Liver (tissue), 9 donors: ENCODE measurements around the gene PNMA8C. TPM values are rescaled to one million over a fixed set of nuclear protein-coding genes. Genes with fewer than 3 reads are reported as not detected.

Source experiments
- DNase-seq: peaks from one replicate; pipeline ENCODE4 v3.0.0-alpha.2; 2017; ENCODE audit warnings: low spot score
- H3K27ac ChIP-seq, 2 donors: one replicate each; pipeline ENCODE4 v1.7.0; 2013; ENCODE audit warnings: inconsistent platforms in 2 of 2, low read length in 2 of 2, control low read depth in 1 of 2, low read depth in 1 of 2, mild to moderate bottlenecking in 1 of 2
- H3K27me3 ChIP-seq, 4 donors: one replicate each; pipeline versions ENCODE4 v1.6.1 to v1.7.0; 2013; ENCODE audit warnings: low read length in 3 of 4, inconsistent platforms in 1 of 4, mild to moderate bottlenecking in 1 of 4, moderate library complexity in 1 of 4; ENCODE audit not compliant: control insufficient read depth in 4 of 4, insufficient read depth in 4 of 4
- H3K36me3 ChIP-seq, 4 donors: one replicate each; pipeline versions ENCODE4 v1.6.1 to v1.7.0; 2013; ENCODE audit warnings: low read length in 3 of 4, mild to moderate bottlenecking in 3 of 4, low read depth in 1 of 4, moderate library complexity in 1 of 4; ENCODE audit not compliant: control insufficient read depth in 4 of 4, insufficient read depth in 3 of 4
- H3K4me1 ChIP-seq, 4 donors: one replicate each; pipeline versions ENCODE4 v1.6.1 to v1.7.0; 2013; ENCODE audit warnings: low read length in 3 of 4, mild to moderate bottlenecking in 3 of 4, moderate library complexity in 1 of 4; ENCODE audit not compliant: control insufficient read depth in 4 of 4, insufficient read depth in 4 of 4
- H3K4me3 ChIP-seq, 3 donors: one replicate each; pipeline versions ENCODE4 v1.6.1 to v1.7.0; 2013; ENCODE audit warnings: low read length in 3 of 3, control low read depth in 1 of 3, low read depth in 1 of 3, mild to moderate bottlenecking in 1 of 3
- H3K9ac ChIP-seq, 2 donors: one replicate each; pipeline ENCODE4 v1.7.0; 2013; ENCODE audit warnings: low read length in 2 of 2, mild to moderate bottlenecking in 2 of 2, moderate library complexity in 2 of 2, control low read depth in 1 of 2, low read depth in 1 of 2
- H3K9me3 ChIP-seq, 4 donors: one replicate each; pipeline versions ENCODE4 v1.6.1 to v1.7.0; 2013; ENCODE audit warnings: low read length in 3 of 4; ENCODE audit not compliant: control insufficient read depth in 4 of 4
- EGR1 ChIP-seq, 2 donors: IDR thresholded peaks; 2 replicates each; pipeline ENCODE4 v1.6.1; 2016 to 2018; ENCODE audit warnings: antibody characterized with exemption in 2 of 2, low read depth in 2 of 2
- FOXA2 ChIP-seq: IDR thresholded peaks from 2 replicates; pipeline ENCODE4 v1.6.1; 2016; ENCODE audit warnings: antibody characterized with exemption
- GABPA ChIP-seq, 2 donors: IDR thresholded peaks in 1 of 2; conservative IDR thresholded peaks in 1 of 2; 2 replicates each; pipeline ENCODE4 v1.6.1; 2016; ENCODE audit warnings: antibody characterized with exemption in 2 of 2, mild to moderate bottlenecking in 1 of 2, moderate library complexity in 1 of 2
- HNF4A ChIP-seq, 2 donors: conservative IDR thresholded peaks; 2 replicates each; pipeline ENCODE4 v1.6.1; 2016; ENCODE audit warnings: antibody characterized with exemption in 2 of 2, mild to moderate bottlenecking in 2 of 2
- HNF4G ChIP-seq: IDR thresholded peaks from 2 replicates; pipeline ENCODE4 v1.6.1; 2016; ENCODE audit warnings: antibody characterized with exemption
- JUND ChIP-seq, 2 donors: IDR thresholded peaks; 2 replicates each; pipeline ENCODE4 v1.6.1; 2016; ENCODE audit warnings: antibody characterized with exemption in 2 of 2
- NR2F2 ChIP-seq: IDR thresholded peaks from 2 replicates; pipeline ENCODE4 v1.6.1; 2016; ENCODE audit warnings: antibody characterized with exemption
- RAD21 ChIP-seq, 2 donors: IDR thresholded peaks; 2 replicates each; pipeline ENCODE4 v1.6.1; 2016; ENCODE audit warnings: antibody characterized with exemption in 2 of 2, mild to moderate bottlenecking in 2 of 2
- RXRA ChIP-seq, 2 donors: IDR thresholded peaks; 2 replicates each; pipeline ENCODE4 v1.6.1; 2017 to 2018; ENCODE audit warnings: antibody characterized with exemption in 2 of 2, mild to moderate bottlenecking in 1 of 2
- SP1 ChIP-seq: IDR thresholded peaks from 2 replicates; pipeline ENCODE4 v1.6.1; 2018; ENCODE audit warnings: antibody characterized with exemption, mild to moderate bottlenecking
- TAF1 ChIP-seq: conservative IDR thresholded peaks from 2 replicates; pipeline ENCODE4 v1.6.1; 2016; ENCODE audit warnings: antibody characterized with exemption, mild to moderate bottlenecking
- YY1 ChIP-seq: IDR thresholded peaks from 2 replicates; pipeline ENCODE4 v1.6.1; 2016; ENCODE audit warnings: antibody characterized with exemption, mild to moderate bottlenecking
- WGBS: extraction: QIAGEN DNeasy Blood & Tissue Kit; methylation state at CpG from one replicate; pipeline ENCODE4 v1.1.7; 2013; 5-methylcytosine and 5-hydroxymethylcytosine counted together
- polyA plus RNA-seq, 2 donors: library from polyadenylated mRNA; stranded (reverse) in 1 of 2; unstranded in 1 of 2; fragments of 200-250 nt in 1 of 2; fragments of >200 nt in 1 of 2; fragmentation: Nextera tagmentation in 1 of 2; extraction: Ambion mirVana in 1 of 2; gene quantifications; one replicate each; pipeline versions ENCODE4 v1.2.1 to v1.2.3, GENCODE V29; 2013 to 2015
- total RNA-seq, 2 donors: library from RNA; depleted of rRNA; stranded (reverse); fragments of >200 nt; gene quantifications; one replicate each; pipeline ENCODE4 v1.2.3, GENCODE V29; 2014
- TF ChIP-seq, protein P1 (sequence below): fragments of 150-350 bp; IDR thresholded peaks from 2 replicates; pipeline ENCODE4 v1.5.1; 2017; ENCODE audit warnings: improper control_type of control experiment, low read depth, low read length; ENCODE audit not compliant: missing input control
- TF ChIP-seq, protein P2 (sequence below): IDR thresholded peaks from 2 replicates; pipeline ENCODE4 v1.6.1; 2016; ENCODE audit warnings: antibody characterized with exemption, mild to moderate bottlenecking
- TF ChIP-seq, protein P3 (sequence below): IDR thresholded peaks from 2 replicates; pipeline ENCODE4 v1.6.1; 2016; ENCODE audit warnings: antibody characterized with exemption
- TF ChIP-seq, protein P4 (sequence below): IDR thresholded peaks from 2 replicates; pipeline ENCODE4 v1.6.1; 2016; ENCODE audit warnings: antibody characterized with exemption
- TF ChIP-seq, protein P5 (sequence below): IDR thresholded peaks from 2 replicates; pipeline ENCODE4 v1.6.1; 2016; ENCODE audit warnings: antibody characterized with exemption
- donor health status: healthy.
- donor health status: healthy.
- donor health status: healthy.
- donor health status: healthy.
- donor health status: healthy.

PNMA8C gene
- total and polyA plus RNA-seq, 4 donors, result under 0.01 TPM; not detected in 3

DNA sequence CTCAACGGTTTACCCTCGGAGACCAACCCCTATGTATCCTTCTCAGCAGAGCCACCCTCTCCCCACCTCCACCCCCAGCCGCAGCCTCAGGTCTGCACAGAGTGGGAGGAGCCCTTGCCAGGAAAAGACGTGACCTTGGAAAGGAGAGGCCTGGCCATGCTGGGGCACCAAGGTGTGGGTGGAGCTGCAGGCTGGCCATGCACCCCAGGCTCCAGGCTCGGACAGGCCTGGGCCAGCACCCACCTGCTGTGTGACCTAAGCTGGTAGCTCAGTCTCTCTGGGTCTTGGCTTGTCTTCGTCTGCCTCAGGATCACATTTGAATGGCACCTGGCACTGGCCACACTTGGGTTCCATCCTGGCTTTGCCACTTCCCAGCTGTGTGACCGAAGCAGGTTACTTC lies 44.9 kb downstream of the PNMA8C start (continued):
- TF ChIP-seq NR2F2, result no peak
- no peak for TF ChIP-seq RAD21 (IDR thresholded peaks at IDR 0.05)
- TF ChIP-seq FOXA2, result no peak
- TF ChIP-seq EGR1 (IDR thresholded peaks at IDR 0.05; ENCODE audit: low read depth in 2 of 2), result no peak
- no peak for TF ChIP-seq HNF4A (conservative IDR thresholded peaks at IDR 0.05)
- no peak for TF ChIP-seq SP1

DNA sequence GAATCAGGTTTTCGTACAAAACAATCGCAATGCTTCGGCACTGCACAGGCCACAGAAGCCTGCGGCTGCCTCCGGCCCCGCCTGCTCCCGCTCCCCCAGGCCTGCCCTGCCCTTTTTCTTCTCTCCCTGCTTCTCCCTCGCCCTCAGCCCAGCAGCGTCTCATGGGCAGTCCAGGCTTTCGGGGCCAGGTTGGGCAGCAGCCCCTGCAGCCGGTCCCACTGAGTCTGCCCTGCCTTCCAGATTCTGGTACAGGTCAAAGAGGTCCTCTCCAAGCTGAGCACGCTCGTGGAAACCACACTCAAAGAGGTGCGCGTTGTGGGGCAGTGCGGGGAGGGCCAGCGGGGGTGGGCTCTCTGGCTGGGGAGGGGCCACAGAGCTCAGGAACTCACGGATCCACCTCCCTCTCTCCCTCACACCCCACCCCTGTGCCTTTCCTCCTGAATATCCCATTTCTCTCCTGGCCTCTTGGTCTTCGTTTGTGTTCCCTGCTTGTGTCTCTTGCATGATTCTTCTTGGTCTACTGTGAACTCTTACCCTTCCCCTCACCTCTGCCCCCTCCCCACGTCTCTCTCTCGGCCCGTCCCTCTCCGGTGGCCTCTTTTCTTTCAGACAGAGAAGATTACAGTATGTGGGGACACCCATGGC lies 45.4 kb downstream of the PNMA8C start:
- Histone ChIP-seq H3K4me3 (no peak overlapping the region), H3K27ac (no peak overlapping the region), H3K36me3 (peaks cover 8 to 32% (median 30%) of the 10 kb centered on the region in 4 donors), H3K9ac (no peak overlapping the region), H3K9me3 (no peaks in the 10 kb centered on the region), H3K4me1 (peaks cover 0 to 5% (median 3%) of the 10 kb centered on the region in 4 donors), H3K27me3 (no peaks in the 10 kb centered on the region)
- TF ChIP-seq FOXA2, result no peak
- no peak for TF ChIP-seq NR2F2
- TF ChIP-seq, protein P1, sequence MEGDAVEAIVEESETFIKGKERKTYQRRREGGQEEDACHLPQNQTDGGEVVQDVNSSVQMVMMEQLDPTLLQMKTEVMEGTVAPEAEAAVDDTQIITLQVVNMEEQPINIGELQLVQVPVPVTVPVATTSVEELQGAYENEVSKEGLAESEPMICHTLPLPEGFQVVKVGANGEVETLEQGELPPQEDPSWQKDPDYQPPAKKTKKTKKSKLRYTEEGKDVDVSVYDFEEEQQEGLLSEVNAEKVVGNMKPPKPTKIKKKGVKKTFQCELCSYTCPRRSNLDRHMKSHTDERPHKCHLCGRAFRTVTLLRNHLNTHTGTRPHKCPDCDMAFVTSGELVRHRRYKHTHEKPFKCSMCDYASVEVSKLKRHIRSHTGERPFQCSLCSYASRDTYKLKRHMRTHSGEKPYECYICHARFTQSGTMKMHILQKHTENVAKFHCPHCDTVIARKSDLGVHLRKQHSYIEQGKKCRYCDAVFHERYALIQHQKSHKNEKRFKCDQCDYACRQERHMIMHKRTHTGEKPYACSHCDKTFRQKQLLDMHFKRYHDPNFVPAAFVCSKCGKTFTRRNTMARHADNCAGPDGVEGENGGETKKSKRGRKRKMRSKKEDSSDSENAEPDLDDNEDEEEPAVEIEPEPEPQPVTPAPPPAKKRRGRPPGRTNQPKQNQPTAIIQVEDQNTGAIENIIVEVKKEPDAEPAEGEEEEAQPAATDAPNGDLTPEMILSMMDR, result no peak
- TF ChIP-seq HNF4A (conservative IDR thresholded peaks at IDR 0.05), result no peak
- 90% methylated on average over 23 of the region's 23 CpGs for WGBS
- no peak for DNase-seq

DNA sequence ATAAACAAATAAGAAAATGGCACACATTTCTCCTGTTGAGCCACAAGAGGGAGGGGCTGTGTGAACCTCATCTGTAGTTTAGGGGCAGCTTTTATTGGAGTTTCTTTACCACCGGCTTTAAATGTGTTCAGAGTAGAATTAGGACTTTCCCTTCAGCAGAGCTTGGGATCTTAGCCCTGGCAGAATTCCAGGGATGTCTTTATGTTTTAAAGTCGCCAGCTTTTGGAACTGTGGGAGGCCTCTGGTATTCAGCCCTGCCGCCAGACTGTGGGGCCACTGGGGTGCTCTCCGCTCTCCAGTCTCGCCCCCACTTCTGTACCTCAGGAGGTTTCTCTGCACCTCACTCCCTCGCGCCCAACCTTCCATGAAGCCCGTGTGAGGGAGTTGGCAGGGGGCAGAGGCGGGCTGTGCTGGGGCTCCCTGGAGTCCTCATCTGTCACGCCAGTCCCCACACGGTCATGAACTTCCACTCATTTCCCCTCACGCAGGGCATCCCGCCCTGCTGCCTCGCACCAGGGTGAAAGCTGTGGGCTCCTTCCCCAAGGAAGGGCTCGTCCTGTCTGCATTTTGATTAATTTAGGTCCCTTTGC lies 46.9 kb downstream of the PNMA8C start:
- peaks cover under 1 to 32% (median 23%) of the 10 kb centered on the region in 4 donors for H3K36me3 ChIP-seq
- TF ChIP-seq, protein P2, sequence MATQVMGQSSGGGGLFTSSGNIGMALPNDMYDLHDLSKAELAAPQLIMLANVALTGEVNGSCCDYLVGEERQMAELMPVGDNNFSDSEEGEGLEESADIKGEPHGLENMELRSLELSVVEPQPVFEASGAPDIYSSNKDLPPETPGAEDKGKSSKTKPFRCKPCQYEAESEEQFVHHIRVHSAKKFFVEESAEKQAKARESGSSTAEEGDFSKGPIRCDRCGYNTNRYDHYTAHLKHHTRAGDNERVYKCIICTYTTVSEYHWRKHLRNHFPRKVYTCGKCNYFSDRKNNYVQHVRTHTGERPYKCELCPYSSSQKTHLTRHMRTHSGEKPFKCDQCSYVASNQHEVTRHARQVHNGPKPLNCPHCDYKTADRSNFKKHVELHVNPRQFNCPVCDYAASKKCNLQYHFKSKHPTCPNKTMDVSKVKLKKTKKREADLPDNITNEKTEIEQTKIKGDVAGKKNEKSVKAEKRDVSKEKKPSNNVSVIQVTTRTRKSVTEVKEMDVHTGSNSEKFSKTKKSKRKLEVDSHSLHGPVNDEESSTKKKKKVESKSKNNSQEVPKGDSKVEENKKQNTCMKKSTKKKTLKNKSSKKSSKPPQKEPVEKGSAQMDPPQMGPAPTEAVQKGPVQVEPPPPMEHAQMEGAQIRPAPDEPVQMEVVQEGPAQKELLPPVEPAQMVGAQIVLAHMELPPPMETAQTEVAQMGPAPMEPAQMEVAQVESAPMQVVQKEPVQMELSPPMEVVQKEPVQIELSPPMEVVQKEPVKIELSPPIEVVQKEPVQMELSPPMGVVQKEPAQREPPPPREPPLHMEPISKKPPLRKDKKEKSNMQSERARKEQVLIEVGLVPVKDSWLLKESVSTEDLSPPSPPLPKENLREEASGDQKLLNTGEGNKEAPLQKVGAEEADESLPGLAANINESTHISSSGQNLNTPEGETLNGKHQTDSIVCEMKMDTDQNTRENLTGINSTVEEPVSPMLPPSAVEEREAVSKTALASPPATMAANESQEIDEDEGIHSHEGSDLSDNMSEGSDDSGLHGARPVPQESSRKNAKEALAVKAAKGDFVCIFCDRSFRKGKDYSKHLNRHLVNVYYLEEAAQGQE, result no peak
- TF ChIP-seq, protein P3, sequence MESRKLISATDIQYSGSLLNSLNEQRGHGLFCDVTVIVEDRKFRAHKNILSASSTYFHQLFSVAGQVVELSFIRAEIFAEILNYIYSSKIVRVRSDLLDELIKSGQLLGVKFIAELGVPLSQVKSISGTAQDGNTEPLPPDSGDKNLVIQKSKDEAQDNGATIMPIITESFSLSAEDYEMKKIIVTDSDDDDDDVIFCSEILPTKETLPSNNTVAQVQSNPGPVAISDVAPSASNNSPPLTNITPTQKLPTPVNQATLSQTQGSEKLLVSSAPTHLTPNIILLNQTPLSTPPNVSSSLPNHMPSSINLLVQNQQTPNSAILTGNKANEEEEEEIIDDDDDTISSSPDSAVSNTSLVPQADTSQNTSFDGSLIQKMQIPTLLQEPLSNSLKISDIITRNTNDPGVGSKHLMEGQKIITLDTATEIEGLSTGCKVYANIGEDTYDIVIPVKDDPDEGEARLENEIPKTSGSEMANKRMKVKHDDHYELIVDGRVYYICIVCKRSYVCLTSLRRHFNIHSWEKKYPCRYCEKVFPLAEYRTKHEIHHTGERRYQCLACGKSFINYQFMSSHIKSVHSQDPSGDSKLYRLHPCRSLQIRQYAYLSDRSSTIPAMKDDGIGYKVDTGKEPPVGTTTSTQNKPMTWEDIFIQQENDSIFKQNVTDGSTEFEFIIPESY, result no peak
- TF ChIP-seq GABPA (IDR thresholded peaks at IDR 0.05 in 1 of 2, conservative IDR thresholded peaks at IDR 0.05 in 1 of 2) (no peak), TAF1 (no peak), JUND (IDR thresholded peaks at IDR 0.05) (no peak), NR2F2 (no peak), YY1 (no peak), EGR1 (IDR thresholded peaks at IDR 0.05; ENCODE audit: low read depth in 2 of 2) (no peak), HNF4A (conservative IDR thresholded peaks at IDR 0.05) (no peak), HNF4G (no peak), RXRA (IDR thresholded peaks at IDR 0.05) (no peak)
- TF ChIP-seq, protein P4, sequence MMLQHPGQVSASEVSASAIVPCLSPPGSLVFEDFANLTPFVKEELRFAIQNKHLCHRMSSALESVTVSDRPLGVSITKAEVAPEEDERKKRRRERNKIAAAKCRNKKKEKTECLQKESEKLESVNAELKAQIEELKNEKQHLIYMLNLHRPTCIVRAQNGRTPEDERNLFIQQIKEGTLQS, result no peak
- TF ChIP-seq, protein P5, sequence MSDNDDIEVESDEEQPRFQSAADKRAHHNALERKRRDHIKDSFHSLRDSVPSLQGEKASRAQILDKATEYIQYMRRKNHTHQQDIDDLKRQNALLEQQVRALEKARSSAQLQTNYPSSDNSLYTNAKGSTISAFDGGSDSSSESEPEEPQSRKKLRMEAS, result no peak
- DNase-seq, result no peak

More for the DNA sequence above, 46.9 kb downstream of the PNMA8C start:
- H3K4me3 ChIP-seq, result no peak overlapping the region
- H3K27ac ChIP-seq, result no peak overlapping the region
- no peaks in the 10 kb centered on the region for H3K9me3 ChIP-seq
- H3K27me3 ChIP-seq, result no peaks in the 10 kb centered on the region
- WGBS, result 95% methylated on average over 15 of the region's 15 CpGs
- peaks cover 0 to 5% (median 3%) of the 10 kb centered on the region in 4 donors for H3K4me1 ChIP-seq
- H3K9ac ChIP-seq, result no peak overlapping the region
